K562 (cell line): Measurements from ENCODE around the gene TECRL.

ENCODE experiments used
- CGGBP1 ChIP-seq: fragments of 250-450 bp; sonication (Bioruptor Pico); IDR thresholded peaks from 2 replicates; pipeline ENCODE4 v1.9.0; 2021; ENCODE audit warnings: mild to moderate bottlenecking
- KLF16 ChIP-seq: IDR thresholded peaks from 2 replicates; pipeline ENCODE4 v1.6.1; 2016; ENCODE audit warnings: antibody characterized with exemption
- PATZ1 ChIP-seq: fragments of 250-450 bp; sonication (Bioruptor Pico); IDR thresholded peaks from 2 replicates; pipeline ENCODE4 v1.5.0; 2020; ENCODE audit warnings: mild to moderate bottlenecking, borderline replicate concordance
- RERE ChIP-seq: sonication (generic); formaldehyde crosslinking; IDR thresholded peaks from 2 replicates; pipeline ENCODE4 v1.8.0; 2023; ENCODE audit warnings: missing genetic modification reagents, mild to moderate bottlenecking, borderline replicate concordance
- RFX5 ChIP-seq: IDR thresholded peaks from 2 replicates; pipeline ENCODE4 v1.6.1; 2011; ENCODE audit warnings: low read depth, mild to moderate bottlenecking, improper control_type of control experiment, low read length
- ZFPM2 ChIP-seq: fragments of 250-450 bp; sonication (Bioruptor Pico); IDR thresholded peaks from 2 replicates; pipeline ENCODE4 v1.5.1; 2022; ENCODE audit warnings: mild to moderate bottlenecking
- ZNF175 ChIP-seq: fragments of 200-800 bp; sonication (Bioruptor generic); IDR thresholded peaks from 2 replicates; pipeline ENCODE4 v1.6.1; 2016; ENCODE audit warnings: low read depth, mild to moderate bottlenecking, missing genetic modification characterization, missing compliant biosample characterization
- TF ChIP-seq, protein P1 (sequence below), 3 experiments: IDR thresholded peaks in 2 of 3; conservative IDR thresholded peaks in 1 of 3; 2 replicates each; pipeline ENCODE4 v1.5.1; 2011 to 2012; ENCODE audit warnings: low read length in 3 of 3, mild to moderate bottlenecking in 3 of 3, control low read depth in 2 of 3, improper control_type of control experiment in 1 of 3, inconsistent platforms in 1 of 3, low read depth in 1 of 3, mixed read lengths in 1 of 3, moderate library complexity in 1 of 3; ENCODE audit not compliant: insufficient read depth in 2 of 3

- TF ChIP-seq, protein P1, sequence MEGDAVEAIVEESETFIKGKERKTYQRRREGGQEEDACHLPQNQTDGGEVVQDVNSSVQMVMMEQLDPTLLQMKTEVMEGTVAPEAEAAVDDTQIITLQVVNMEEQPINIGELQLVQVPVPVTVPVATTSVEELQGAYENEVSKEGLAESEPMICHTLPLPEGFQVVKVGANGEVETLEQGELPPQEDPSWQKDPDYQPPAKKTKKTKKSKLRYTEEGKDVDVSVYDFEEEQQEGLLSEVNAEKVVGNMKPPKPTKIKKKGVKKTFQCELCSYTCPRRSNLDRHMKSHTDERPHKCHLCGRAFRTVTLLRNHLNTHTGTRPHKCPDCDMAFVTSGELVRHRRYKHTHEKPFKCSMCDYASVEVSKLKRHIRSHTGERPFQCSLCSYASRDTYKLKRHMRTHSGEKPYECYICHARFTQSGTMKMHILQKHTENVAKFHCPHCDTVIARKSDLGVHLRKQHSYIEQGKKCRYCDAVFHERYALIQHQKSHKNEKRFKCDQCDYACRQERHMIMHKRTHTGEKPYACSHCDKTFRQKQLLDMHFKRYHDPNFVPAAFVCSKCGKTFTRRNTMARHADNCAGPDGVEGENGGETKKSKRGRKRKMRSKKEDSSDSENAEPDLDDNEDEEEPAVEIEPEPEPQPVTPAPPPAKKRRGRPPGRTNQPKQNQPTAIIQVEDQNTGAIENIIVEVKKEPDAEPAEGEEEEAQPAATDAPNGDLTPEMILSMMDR (IDR thresholded peaks at IDR 0.05 in 2 of 3, conservative IDR thresholded peaks at IDR 0.05 in 1 of 3; ENCODE audit: insufficient read depth in 2 of 3, low read depth in 1 of 3, low read length in 3 of 3), result no peak
- TF ChIP-seq RERE (CRISPR knock-in tag), result no peak
- no peak for TF ChIP-seq PATZ1 (CRISPR knock-in tag)
- TF ChIP-seq ZFPM2 (CRISPR knock-in tag), result no peak
- no peak for TF ChIP-seq KLF16
- no peak for TF ChIP-seq CGGBP1
- no peak for TF ChIP-seq RFX5
- TF ChIP-seq ZNF175 (CRISPR knock-in tag), result no peak
These were observed 68.8 kb downstream of the TECRL start for GRCh38 chr4:64340218-64341110.
